NCI-H2196 treated with DMSO at 0.1 percent for 48 hours (cell line): ENCODE measurements around the gene PRDM1.

ENCODE experiments used
- DNase-seq: peaks from one replicate; lab custom pipeline; 2025; ENCODE audit not compliant: unreplicated experiment; lab: John Stamatoyannopoulos, UW

Gene PRDM1

GRCh38 chr6:106094964-106095335 lies 8.8 kb downstream of the PRDM1 start:
- DNase-seq: no peak

DNA sequence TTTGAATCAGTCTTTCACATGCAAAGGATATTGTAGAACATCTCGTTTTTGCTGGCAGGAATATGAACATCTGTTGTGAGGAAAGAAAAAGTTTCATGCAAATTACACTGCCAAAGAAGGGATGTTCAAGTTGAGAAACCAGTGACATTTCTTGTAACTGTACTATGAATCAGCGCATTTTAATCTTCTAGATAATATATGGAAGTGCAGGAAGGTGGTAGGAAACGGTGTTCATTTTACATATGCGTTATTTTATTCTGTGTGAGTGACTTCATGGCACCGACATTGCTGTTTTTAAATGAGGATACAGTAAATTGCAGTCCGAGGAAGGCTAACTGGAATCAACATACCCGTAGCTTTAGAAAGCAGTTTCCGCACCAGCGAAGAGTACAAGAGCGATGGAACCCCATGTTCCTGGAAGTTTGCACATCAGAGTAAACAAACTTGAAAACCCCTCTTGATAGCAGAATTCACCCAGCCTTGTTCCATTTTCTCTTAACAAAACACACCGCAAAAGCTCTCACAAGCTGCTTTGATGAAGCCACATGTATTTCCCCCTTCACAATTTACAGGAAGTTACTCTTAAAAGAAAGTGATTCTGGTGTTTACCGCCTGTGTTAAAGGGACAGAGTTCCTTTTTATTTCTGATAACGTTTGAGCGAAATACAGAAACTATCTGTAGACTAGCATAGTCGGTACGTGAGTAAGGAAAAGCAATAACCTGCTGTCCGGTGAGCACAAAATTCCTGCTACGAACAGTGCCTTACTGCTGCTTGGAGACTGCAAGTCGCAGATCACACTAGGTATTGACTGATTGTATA lies 11.5 kb downstream of the PRDM1 start:
- DNase-seq: no peak

DNA sequence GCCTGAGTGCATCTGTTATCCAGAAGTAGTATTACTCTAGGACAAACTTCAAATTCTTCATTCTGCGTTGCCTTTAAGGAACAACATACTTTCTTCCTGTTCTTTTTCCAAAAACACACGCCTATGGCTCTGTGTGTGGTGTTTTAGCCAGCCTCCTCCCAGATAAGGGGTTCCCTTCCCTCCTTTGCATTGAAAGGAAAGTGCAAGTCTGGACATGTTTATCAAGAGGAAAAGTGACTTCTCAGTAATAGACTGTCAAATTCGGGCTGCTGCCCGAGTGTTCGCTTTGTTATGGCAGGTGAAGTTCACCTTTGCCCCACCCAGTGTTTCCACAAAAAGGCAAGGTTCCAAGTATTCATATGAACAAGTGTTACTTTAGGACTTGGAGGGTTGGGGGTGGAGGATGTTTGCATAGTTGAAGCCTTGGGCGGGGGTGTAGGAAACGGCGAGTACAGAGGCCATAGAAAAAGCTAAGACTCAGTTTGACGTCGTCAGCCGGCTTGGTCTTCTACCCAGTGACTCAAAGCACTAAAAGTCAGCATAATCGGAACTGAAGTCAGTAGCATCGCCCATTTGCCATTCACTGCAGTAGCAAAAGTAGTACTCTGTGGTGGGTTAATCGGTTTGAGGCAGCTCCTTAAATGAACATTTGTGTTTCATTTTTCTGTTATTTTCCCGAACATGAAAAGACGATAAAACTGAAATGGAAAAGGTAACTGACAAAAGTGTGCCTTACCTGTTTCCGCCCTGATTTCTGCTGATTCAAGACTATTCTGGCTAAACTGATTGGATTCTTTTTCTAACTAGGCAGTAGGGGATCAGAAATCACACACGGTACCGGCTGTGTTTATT lies 12.5 kb downstream of the PRDM1 start:
- DNase-seq: no peak

DNA sequence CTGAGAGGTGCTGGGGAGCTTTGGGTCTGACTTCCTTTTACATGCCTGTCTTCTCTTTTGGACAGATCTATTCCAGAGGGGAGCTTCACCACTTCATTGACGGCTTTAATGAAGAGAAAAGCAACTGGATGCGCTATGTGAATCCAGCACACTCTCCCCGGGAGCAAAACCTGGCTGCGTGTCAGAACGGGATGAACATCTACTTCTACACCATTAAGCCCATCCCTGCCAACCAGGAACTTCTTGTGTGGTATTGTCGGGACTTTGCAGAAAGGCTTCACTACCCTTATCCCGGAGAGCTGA lies 13.1 kb downstream of the PRDM1 start:
- no peak for DNase-seq

GRCh38 chr6:106100755-106101154 lies 14.6 kb downstream of the PRDM1 start:
- DNase-seq: no peak

GRCh38 chr6:106101466-106101865 lies 15.3 kb downstream of the PRDM1 start:
- DNase-seq: no peak

GRCh38 chr6:106102034-106102433 lies 15.9 kb downstream of the PRDM1 start:
- no peak for DNase-seq

GRCh38 chr6:106102967-106103727 lies 17.0 kb downstream of the PRDM1 start:
- no peak for DNase-seq

GRCh38 chr6:106103728-106104109 lies 17.6 kb downstream of the PRDM1 start:
- DNase-seq: no peak

DNA sequence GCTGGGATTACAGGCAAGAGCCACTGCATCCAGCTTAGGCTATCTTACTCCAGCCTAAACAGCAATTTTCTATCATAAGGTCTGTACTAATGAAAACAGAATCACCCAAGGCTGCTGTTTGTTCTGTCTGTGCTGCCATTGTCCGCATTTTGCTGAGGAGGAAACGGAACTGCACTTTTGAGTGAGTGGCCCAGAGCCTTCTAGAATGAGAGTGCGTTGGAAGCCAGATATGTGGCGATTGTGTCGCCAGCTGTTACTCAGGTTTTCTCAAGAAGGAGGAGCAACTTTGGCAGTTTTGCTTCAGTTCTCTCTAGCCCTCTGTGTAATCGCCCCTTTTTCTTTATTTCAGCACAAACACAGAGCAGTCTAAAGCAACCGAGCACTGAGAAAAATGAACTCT lies 18.3 kb downstream of the PRDM1 start:
- no peak for DNase-seq

DNA sequence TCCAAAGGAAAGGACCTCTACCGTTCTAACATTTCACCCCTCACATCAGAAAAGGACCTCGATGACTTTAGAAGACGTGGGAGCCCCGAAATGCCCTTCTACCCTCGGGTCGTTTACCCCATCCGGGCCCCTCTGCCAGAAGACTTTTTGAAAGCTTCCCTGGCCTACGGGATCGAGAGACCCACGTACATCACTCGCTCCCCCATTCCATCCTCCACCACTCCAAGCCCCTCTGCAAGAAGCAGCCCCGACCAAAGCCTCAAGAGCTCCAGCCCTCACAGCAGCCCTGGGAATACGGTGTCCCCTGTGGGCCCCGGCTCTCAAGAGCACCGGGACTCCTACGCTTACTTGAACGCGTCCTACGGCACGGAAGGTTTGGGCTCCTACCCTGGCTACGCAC lies 18.8 kb downstream of the PRDM1 start:
- no peak for DNase-seq

DNA sequence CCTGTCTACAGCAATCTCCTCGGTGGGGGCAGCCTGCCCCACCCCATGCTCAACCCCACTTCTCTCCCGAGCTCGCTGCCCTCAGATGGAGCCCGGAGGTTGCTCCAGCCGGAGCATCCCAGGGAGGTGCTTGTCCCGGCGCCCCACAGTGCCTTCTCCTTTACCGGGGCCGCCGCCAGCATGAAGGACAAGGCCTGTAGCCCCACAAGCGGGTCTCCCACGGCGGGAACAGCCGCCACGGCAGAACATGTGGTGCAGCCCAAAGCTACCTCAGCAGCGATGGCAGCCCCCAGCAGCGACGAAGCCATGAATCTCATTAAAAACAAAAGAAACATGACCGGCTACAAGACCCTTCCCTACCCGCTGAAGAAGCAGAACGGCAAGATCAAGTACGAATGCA lies 19.4 kb downstream of the PRDM1 start:
- DNase-seq: no peak

DNA sequence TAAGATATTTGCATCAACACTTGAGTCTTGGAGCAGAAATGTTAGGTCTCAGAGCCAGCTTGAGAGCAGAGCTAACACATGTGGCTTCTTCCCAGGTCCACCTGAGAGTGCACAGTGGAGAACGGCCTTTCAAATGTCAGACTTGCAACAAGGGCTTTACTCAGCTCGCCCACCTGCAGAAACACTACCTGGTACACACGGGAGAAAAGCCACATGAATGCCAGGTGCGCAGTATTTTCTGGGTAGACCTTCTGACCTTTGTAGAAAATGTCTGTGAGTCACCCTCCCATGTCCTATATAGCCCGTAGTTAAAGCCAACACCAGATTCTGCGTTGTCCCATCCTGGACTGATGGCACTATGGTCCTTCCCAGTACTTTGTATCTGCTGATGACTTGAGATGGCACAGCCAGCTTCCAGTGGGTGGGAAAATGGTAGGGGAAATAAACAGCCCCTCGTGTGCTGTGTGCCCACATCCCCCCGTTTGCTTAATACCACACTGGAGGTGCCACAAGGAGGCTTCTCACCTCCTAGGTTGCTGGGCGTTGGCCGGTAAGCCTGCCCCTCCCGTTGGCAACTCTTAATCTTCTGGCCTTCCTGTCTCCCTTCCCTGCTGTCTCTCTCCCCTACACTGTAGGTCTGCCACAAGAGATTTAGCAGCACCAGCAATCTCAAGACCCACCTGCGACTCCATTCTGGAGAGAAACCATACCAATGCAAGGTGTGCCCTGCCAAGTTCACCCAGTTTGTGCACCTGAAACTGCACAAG lies 20.3 kb downstream of the PRDM1 start:
- no peak for DNase-seq

- no peak for DNase-seq
Observed at GRCh38 chr6:106107043-106107613, 21.0 kb downstream of the PRDM1 start.

DNA sequence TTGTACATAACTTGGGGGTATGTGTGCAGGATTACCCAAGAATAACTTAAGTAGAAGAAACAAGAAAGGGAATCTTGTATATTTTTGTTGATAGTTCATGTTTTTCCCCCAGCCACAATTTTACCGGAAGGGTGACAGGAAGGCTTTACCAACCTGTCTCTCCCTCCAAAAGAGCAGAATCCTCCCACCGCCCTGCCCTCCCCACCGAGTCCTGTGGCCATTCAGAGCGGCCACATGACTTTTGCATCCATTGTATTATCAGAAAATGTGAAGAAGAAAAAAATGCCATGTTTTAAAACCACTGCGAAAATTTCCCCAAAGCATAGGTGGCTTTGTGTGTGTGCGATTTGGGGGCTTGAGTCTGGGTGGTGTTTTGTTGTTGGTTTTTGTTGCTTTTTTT lies 22.0 kb downstream of the PRDM1 start:
- DNase-seq: no peak

- no peak for DNase-seq
Observed at GRCh38 chr6:106109029-106109428, 22.9 kb downstream of the PRDM1 start.

GRCh38 chr6:106110164-106110826 lies 24.2 kb downstream of the PRDM1 start:
- no peak for DNase-seq

- DNase-seq: no peak
Observed at GRCh38 chr6:106112433-106112832, 26.3 kb downstream of the PRDM1 start.

DNA sequence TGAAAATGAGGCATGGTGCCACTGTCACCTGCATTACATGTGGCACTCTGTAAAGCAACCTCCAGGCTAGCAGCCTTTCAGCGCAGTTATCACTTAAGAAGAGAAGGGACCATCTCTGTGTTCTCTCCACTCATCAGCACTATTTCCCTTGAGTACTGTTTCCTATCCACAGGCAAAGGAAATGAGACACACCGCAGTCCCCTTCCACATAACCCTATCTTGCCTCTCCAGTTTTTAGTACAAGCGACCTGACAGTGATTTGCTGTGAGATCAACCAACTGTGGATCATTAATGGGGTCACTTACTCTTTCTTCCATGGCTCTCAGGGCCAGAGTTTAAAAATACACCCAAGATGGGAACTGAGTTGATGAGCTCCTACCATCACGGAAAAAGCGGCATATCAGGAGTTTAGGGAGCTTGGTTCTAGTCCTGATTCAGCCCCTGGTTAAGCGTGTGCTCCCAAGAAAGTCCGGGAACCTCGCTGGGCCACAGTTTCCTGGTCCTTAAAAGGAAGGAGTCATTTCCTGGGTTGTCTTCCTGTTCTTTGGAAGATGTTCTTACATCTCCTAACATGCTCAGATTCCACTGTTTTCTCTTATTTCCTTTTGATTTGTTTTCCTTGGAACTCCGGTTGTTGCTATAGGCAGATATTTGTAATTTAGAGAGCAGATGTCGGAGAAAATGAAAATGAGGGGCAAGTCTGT lies 27.3 kb downstream of the PRDM1 start:
- no peak for DNase-seq

DNA sequence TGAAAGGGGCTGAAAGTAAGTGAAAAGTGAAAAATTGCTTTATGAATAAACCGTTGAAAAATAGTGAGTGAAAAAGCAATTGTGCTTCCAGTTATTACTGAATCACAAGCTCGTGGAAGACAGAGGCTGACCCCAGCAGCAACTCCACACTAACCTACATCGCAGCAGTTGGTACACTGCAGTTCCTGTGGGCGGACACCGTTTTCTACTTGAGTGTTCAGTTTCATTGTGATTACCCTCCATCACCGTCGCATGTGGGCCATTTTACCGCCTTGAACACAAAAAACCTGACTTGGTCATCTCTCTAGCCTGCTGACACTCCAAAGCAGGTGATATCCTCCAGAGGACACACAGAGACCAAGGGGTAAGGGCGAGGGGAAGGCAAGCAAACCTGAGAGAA lies 28.4 kb downstream of the PRDM1 start:
- DNase-seq: no peak
